GM13977 (cell line): ENCODE results near the gene WBP1.

ENCODE experiments used
- DNase-seq: peaks from one replicate; pipeline ENCODE4 v3.0.0; 2012; ENCODE audit warnings: low spot score
- in situ Hi-C: fragments of 300-500 bp; cut with MboI; formaldehyde crosslinking; loops from one replicate; pipeline ENCODE4 v1.12.0; 2022; ENCODE audit warnings: low sequenced_read_pairs, low pct_unique_long_range_greater_than_20kb, mixed read lengths, inconsistent platforms; ENCODE audit not compliant: unreplicated experiment
- TF ChIP-seq, protein P1 (sequence below): IDR thresholded peaks from 2 replicates; pipeline ENCODE4 v1.5.1; 2012; ENCODE audit warnings: mild to moderate bottlenecking, control low read depth; ENCODE audit not compliant: insufficient read depth; ENCODE audit errors: extremely low read depth, missing control alignments

The WBP1 gene

DNA sequence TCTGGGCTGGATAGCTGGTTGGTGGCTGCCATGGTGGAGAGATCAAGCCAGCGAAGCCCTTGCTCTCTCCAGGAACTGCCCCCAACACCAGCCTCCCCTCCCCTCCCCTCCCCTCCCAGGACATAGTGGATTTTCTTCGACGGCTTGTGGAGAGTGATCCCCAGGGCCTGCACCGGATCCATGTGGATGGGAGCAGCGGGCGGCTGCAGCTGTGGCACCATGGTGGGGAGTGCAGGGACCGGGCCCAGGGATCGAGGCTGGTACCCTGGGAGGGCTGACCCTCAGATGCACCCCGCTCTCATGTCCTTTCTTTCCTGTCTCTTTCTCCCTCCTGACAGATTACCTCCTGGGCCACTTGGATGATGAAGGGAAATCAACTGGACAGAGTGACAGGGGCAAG lies 31.7 kb downstream of the WBP1 start:
- DNase-seq, result no peak
- TF ChIP-seq, protein P1, sequence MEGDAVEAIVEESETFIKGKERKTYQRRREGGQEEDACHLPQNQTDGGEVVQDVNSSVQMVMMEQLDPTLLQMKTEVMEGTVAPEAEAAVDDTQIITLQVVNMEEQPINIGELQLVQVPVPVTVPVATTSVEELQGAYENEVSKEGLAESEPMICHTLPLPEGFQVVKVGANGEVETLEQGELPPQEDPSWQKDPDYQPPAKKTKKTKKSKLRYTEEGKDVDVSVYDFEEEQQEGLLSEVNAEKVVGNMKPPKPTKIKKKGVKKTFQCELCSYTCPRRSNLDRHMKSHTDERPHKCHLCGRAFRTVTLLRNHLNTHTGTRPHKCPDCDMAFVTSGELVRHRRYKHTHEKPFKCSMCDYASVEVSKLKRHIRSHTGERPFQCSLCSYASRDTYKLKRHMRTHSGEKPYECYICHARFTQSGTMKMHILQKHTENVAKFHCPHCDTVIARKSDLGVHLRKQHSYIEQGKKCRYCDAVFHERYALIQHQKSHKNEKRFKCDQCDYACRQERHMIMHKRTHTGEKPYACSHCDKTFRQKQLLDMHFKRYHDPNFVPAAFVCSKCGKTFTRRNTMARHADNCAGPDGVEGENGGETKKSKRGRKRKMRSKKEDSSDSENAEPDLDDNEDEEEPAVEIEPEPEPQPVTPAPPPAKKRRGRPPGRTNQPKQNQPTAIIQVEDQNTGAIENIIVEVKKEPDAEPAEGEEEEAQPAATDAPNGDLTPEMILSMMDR, result no peak
- in situ Hi-C loops, result loop anchor here (25.0 kb wide), 1 partner anchor 97 kb away; no protein-coding TSS in a partner anchor

DNA sequence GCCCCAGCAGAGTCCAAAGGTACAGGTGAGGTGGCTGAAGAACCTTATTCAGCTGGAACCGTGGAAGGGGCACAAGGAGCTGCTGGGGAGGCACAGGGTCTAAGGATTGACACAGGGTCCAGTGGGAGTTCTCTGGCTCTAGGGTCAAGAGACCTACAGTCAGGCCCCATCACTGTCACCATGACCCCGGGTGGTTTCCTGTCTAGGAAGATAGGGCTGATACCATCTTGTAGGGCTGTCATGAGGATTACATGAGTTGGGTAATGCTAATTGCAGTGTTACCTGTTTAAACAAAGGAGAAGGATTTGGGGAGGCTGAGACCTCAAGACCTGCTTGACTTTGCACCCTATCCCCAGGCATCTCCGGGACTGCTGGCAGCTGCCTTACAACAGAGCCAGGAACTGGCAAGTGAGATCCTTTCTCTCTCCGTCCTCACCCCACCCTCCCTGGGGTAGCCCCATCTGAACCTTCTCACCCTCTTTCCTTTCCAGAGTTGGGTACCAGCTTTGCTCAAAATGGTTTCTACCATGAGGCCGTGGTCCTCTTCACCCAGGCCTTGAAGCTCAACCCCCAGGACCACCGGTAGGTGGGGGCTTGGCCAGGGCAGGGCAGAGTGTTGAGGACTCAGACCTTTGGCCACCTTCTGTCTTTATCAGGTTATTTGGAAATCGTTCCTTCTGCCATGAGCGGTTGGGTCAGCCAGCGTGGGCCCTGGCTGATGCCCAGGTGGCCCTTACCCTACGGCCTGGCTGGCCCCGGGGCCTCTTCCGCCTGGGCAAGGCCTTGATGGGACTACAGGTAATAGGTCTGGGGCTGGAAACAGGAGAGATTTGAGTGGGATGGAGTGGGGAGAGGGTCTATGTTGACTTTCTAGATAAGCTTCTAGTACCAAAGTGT lies 33.7 kb downstream of the WBP1 start:
- no peak for DNase-seq
- TF ChIP-seq, protein P1, result no peak
- in situ Hi-C loops, result loop anchor here (25.0 kb wide), 1 partner anchor 95 kb away; no protein-coding TSS in a partner anchor

DNA sequence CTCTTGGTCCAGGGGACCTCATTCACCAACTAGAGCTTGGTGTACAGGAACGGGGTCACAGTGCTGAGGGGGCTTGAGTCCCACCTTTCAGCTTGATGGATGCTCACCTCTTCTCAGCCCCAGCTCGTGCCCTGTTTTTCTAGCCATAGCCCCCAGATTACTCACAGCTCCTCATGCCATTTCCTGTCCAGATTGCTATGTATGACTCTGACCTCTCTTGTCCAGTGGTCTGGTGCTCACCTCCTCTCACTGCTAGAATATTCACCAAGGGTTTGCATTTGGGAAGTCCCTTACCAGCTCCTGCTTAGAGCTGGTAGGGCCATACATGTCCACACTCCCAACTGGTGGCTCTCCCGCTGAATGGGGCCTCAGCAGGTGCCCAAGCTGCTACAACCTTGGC lies 35.3 kb downstream of the WBP1 start:
- DNase-seq, result no peak
- TF ChIP-seq, protein P1, result no peak
- in situ Hi-C loops, result loop anchor here (25.0 kb wide), 1 partner anchor 94 kb away; no protein-coding TSS in a partner anchor

DNA sequence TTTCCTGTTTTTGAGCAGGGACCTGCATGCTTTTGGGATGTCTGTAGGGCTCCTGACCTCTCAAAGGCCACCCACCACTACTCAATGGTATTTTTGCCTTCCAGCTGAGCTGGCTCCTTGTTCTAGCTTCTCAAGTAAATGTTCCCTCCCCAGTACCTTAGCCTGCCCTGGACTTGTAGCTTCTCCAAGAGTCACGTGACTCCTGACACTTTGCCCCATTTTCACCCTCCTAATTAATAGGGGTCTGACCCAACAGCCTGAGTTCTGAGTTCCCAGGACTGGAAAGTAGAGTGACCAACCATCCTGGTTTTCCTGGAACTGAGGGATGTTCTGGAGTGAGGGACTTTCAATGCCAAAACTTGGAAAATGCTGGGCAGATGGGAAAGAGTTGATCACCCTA lies 37.2 kb downstream of the WBP1 start:
- in situ Hi-C loops, result loop anchor here (25.0 kb wide), 1 partner anchor 92 kb away; no protein-coding TSS in a partner anchor
- DNase-seq, result no peak
- TF ChIP-seq, protein P1, result no peak

DNA sequence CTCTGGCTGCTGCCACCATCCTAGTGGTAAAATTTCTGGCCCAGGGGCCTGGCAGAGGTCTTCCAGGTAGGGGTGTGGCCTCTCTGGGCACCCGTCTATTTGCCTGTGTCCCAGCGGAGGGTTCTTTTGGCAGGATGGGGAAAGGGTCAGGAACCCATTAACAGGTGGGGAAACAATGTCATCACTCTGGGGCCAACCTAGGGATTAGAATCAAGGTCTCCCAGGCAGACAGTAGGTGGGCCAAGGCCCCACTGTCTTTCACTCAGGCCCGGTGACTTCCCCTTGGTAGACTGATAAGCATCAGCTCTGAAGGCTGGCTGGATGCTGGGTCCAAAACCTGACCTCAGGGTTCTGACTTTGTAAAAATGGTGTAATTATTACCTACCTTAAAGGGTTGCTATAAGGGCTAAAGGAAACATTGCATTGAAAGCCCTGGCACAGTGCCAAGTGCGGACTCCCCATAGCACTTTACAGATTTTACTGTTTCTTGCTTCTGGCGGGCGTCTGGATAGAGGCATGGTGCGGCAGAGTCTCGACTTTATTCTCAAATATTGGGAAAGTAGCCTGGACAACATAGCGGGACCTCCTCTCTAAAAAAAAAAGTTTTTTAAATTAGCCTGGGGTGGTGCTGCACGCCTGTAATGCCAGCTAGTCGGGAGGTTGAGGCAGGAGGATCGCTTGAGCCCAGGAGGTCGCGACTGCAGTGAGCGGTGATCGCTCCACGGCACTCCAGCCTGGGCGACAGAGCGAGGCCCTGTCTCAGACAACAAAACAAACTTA lies 38.9 kb downstream of the WBP1 start:
- in situ Hi-C loops, result loop anchor here (25.0 kb wide), 1 partner anchor 90 kb away; no protein-coding TSS in a partner anchor
- DNase-seq, result no peak
- TF ChIP-seq, protein P1, result no peak

DNA sequence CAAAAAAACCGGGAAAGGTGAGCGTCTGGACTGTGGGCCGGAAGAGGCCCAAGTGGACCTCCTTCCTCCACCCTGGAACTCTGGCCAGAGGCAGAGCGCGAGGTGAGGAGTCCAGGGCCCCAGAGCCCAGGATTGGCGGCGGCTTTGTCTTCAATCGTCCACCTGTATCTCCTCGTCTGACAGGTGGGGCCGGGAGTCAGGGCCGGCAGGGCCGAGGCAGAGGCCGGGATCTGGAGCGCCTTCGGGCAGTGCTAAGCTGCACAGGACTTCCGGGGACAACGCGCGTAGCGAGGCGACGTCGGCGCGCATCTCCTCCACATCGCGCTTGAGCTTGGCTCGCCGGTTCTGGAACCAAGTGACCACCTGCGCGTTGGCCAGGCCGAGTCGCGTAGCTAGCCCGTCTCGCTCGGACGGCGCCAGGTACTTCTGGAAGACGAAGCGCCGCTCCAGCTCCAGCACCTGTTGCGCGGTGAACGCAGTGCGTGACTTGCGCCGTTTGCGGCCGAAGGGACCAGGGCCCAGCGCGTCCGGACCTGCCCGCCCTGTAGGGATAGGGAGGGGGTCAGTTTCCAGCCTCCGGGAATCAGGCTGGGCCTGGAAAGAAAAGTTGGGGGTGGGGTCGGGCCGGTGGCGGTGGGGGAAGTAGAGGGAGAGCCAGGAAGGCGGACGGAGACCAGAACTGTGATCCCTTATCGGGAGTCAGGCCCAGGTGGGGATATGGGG lies 39.7 kb downstream of the WBP1 start:
- in situ Hi-C loops, result loop anchor here (25.0 kb wide), 1 partner anchor 89 kb away; no protein-coding TSS in a partner anchor
- TF ChIP-seq, protein P1, result no peak
- DNase-seq, result no peak
